DOHH2 (cell line): ENCODE results near the gene SLC17A4.

Source experiments
- H3F3A ChIP-seq: fragments of 200-600 bp; sonication (generic), shearing (Covaris generic); 2 replicates; pipeline ENCODE4 v1.6.0; 2016; ENCODE audit warnings: antibody characterized with exemption, mild to moderate bottlenecking; ENCODE audit not compliant: control insufficient read depth, insufficient read depth
- H3K27ac ChIP-seq: fragments of 200-600 bp; sonication (generic); 2 replicates; pipeline ENCODE4 v1.5.1; 2014; ENCODE audit warnings: low read depth, mild to moderate bottlenecking, low read length, moderate library complexity
- H3K27me3 ChIP-seq: fragments of 200-600 bp; sonication (generic); 2 replicates; pipeline ENCODE4 v1.6.1; 2014; ENCODE audit warnings: mild to moderate bottlenecking, low read length, mixed read lengths; ENCODE audit not compliant: control insufficient read depth
- H3K36me3 ChIP-seq: fragments of 200-600 bp; sonication (generic); 2 replicates; pipeline ENCODE4 v1.6.1; 2014; ENCODE audit warnings: mild to moderate bottlenecking, low read length, moderate library complexity, mixed read lengths; ENCODE audit not compliant: control insufficient read depth
- H3K4me1 ChIP-seq: fragments of 200-600 bp; sonication (generic); 2 replicates; pipeline ENCODE4 v1.6.1; 2014; ENCODE audit warnings: mild to moderate bottlenecking, low read length, mixed read lengths; ENCODE audit not compliant: control insufficient read depth
- H3K4me2 ChIP-seq: fragments of 200-600 bp; sonication (generic); 2 replicates; pipeline ENCODE4 v1.6.0; 2014; ENCODE audit warnings: mild to moderate bottlenecking, low read length, moderate library complexity
- H3K4me3 ChIP-seq: fragments of 200-600 bp; sonication (generic); 2 replicates; pipeline ENCODE4 v1.5.1; 2014; ENCODE audit warnings: mild to moderate bottlenecking, low read length, mixed read lengths
- H3K79me2 ChIP-seq: fragments of 200-600 bp; sonication (generic); 2 replicates; pipeline ENCODE4 v1.6.1; 2014; ENCODE audit warnings: mild to moderate bottlenecking, low read length, mixed read lengths; ENCODE audit not compliant: control insufficient read depth
- H3K9me2 ChIP-seq: fragments of 200-600 bp; sonication (generic); replicated peaks from 2 replicates; pipeline ENCODE4 v1.6.1; 2014; ENCODE audit warnings: mild to moderate bottlenecking, low read length, mixed read lengths; ENCODE audit not compliant: control insufficient read depth
- H3K9me3 ChIP-seq: fragments of 200-600 bp; sonication (generic); 2 replicates; pipeline ENCODE4 v1.6.1; 2014; ENCODE audit warnings: antibody characterized with exemption, low read length, mixed read lengths; ENCODE audit not compliant: control insufficient read depth, insufficient read depth
- H4K20me1 ChIP-seq: fragments of 200-600 bp; sonication (generic); 2 replicates; pipeline ENCODE4 v1.6.0; 2014; ENCODE audit warnings: low read depth, mild to moderate bottlenecking, antibody characterized with exemption, low read length, moderate library complexity; ENCODE audit not compliant: control insufficient read depth, insufficient read depth
- CTCF ChIP-seq: fragments of 200-600 bp; sonication (generic); IDR thresholded peaks from one replicate; pipeline ENCODE4 v1.5.1; 2014; ENCODE audit warnings: antibody characterized with exemption, mild to moderate bottlenecking, low read depth, low read length; ENCODE audit not compliant: poor library complexity, severe bottlenecking
- EZH2phosphoT487 ChIP-seq: fragments of 200-600 bp; sonication (generic); IDR thresholded peaks from 2 replicates; pipeline ENCODE4 v1.6.1; 2017; ENCODE audit warnings: borderline replicate concordance, mild to moderate bottlenecking, antibody characterized with exemption, low read length, moderate library complexity, mixed read lengths

The SLC17A4 gene

GRCh38 chr6:25794784-25795183 is 40.2 kb downstream of the SLC17A4 start:
- Histone ChIP-seq H3K4me1 (no peaks in the 10 kb centered on the region), H3K27me3 (peaks cover 3% of the 10 kb centered on the region; the same call in 1 of the 2 replicates), H3K27ac (no peak overlapping the region), H3K4me2 (no peak overlapping the region), H4K20me1 (no peaks in the 10 kb centered on the region), H3K79me2 (no peaks in the 10 kb centered on the region), H3K36me3 (no peaks in the 10 kb centered on the region), H3K9me2 (no peaks in the 10 kb centered on the region), H3F3A (no peaks in the 10 kb centered on the region), H3K4me3 (no peak overlapping the region), H3K9me3 (0 out of 2 replicates have a peak, but pooled peaks cover 4% of the 10 kb centered on the region)
- no peak for TF ChIP-seq EZH2phosphoT487
- no peak for TF ChIP-seq CTCF

- Histone ChIP-seq H3K4me2 (no peak overlapping the region), H3K79me2 (no peaks in the 10 kb centered on the region), H3K4me1 (no peaks in the 10 kb centered on the region), H3K27me3 (peaks cover 3% of the 10 kb centered on the region), H4K20me1 (no peaks in the 10 kb centered on the region), H3K9me3 (no peaks in the 10 kb centered on the region), H3K27ac (no peak overlapping the region), H3K9me2 (no peaks in the 10 kb centered on the region), H3F3A (no peaks in the 10 kb centered on the region), H3K4me3 (no peak overlapping the region), H3K36me3 (no peaks in the 10 kb centered on the region)
- no peak for TF ChIP-seq EZH2phosphoT487
- TF ChIP-seq CTCF, result no peak
These were observed 46.9 kb downstream of the SLC17A4 start for GRCh38 chr6:25801436-25801835.

- H4K20me1 ChIP-seq, result no peaks in the 10 kb centered on the region
- no peaks in the 10 kb centered on the region; the same call in 1 of the 2 replicates for H3K27me3 ChIP-seq
- no peak overlapping the region for H3K4me2 ChIP-seq
- TF ChIP-seq EZH2phosphoT487 (no peak), CTCF (no peak)
- no peaks in the 10 kb centered on the region for H3K36me3 ChIP-seq
- no peak overlapping the region for H3K27ac ChIP-seq
- no peaks in the 10 kb centered on the region for H3K9me3 ChIP-seq
- H3K4me1 ChIP-seq, result no peaks in the 10 kb centered on the region
- H3F3A ChIP-seq, result no peaks in the 10 kb centered on the region
- no peaks in the 10 kb centered on the region for H3K79me2 ChIP-seq
- no peaks in the 10 kb centered on the region for H3K9me2 ChIP-seq
- no peak overlapping the region for H3K4me3 ChIP-seq
These were observed 50.3 kb downstream of the SLC17A4 start for GRCh38 chr6:25804804-25805203.
